ENCODE results near the gene SEPTIN3. TPM values are rescaled to one million over a fixed set of nuclear protein-coding genes. Genes with fewer than 3 reads are reported as not detected.

Gene SEPTIN3
- total and polyA plus RNA-seq, 10 of the 15 experiments (the other 5 are each of a cell fraction or from before 2014, with no cell fraction given), result 0.05 to 3.1 (median 0.87) TPM

DNA sequence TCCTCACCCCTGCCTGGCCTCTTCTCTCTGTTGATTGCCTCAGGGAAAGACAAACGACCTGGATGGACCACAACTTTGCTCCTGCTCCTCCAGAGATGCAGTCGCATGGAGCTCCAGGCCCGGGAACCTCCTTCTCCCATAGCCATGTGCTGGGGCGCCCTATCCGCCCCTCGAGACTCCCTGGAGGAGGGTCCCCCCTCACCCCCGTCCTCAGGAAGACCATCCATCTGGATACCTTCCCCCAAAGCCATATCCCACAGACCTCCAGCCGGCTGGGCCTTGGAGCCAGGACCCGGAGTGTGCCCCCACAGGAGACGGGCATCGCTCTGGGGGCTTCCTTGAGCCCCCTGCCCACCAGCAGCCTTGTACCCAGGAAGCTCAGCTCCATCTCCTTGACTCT, 2.2 kb downstream of the SEPTIN3 start (continued):
- no peak for TF ChIP-seq EP300 (IDR thresholded peaks at IDR 0.05; ENCODE audit: borderline replicate concordance in 1 of 2, control insufficient read depth in 1 of 2, low read depth in 2 of 2, low read length in 2 of 2)
- no peak for TF ChIP-seq RELB (IDR thresholded peaks at IDR 0.05; ENCODE audit: low read depth)
- no peak for TF ChIP-seq SIX5 (IDR thresholded peaks at IDR 0.05; ENCODE audit: low read depth, low read length, severe bottlenecking)
- TF ChIP-seq, protein P1, sequence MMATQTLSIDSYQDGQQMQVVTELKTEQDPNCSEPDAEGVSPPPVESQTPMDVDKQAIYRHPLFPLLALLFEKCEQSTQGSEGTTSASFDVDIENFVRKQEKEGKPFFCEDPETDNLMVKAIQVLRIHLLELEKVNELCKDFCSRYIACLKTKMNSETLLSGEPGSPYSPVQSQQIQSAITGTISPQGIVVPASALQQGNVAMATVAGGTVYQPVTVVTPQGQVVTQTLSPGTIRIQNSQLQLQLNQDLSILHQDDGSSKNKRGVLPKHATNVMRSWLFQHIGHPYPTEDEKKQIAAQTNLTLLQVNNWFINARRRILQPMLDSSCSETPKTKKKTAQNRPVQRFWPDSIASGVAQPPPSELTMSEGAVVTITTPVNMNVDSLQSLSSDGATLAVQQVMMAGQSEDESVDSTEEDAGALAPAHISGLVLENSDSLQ (IDR thresholded peaks at IDR 0.05), result no peak
- no peak for TF ChIP-seq RFX5 (IDR thresholded peaks at IDR 0.05; ENCODE audit: low read depth, low read length)
- no peak for TF ChIP-seq LARP7 (IDR thresholded peaks at IDR 0.05)
- TF ChIP-seq TBL1XR1 (IDR thresholded peaks at IDR 0.05; ENCODE audit: low read depth, low read length), result no peak

DNA sequence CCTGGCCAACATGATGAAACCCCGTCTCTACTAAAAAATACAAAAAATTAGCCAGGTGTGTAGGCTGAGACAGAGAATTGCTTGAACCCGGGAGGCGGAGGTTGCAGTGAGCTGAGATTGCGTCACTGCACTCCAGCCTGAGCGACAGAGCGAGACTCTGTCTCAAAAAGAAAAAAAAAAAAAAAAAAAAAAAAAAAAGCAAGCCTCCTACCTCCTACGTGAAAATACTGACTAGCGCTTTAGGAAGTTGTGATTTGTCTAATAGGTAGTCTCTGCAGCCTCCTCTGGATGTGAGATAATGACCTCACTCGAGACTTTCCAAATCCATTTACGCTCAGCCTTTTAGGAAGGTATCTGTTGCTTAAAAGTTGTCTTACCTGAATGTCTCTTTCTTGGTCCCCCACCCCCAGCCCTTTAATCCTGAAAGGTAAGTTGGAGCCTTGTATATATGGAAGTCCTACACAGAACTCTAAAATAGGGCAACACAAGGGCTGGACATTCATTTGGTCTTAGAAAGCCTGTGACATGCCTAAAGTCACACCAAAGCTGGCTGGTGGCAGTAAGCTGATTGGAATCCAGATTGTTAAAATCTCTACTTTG, 5.5 kb downstream of the SEPTIN3 start:
- Histone ChIP-seq H3K9me3 (replicated peaks; ENCODE audit: control insufficient read depth, insufficient read depth, low read length) (no peaks in the 10 kb centered on the region), H2AFZ (ENCODE audit: control insufficient read depth, low read depth, low read length) (no peak overlapping the region), H3K9ac (ENCODE audit: control insufficient read depth, insufficient read depth, low read length) (no peak overlapping the region), H4K20me1 (ENCODE audit: control insufficient read depth, insufficient read depth) (no peaks in the 10 kb centered on the region), H3K36me3 (ENCODE audit: control insufficient read depth in 2 of 2, insufficient read depth in 2 of 2, low read length in 1 of 2) (no peaks in the 10 kb centered on the region), H3K79me2 (ENCODE audit: control insufficient read depth, insufficient read depth, low read length) (no peaks in the 10 kb centered on the region), H3K4me3 (no peak overlapping the region), H3K4me1 (ENCODE audit: control insufficient read depth, insufficient read depth, low read length) (peaks cover 7% of the 10 kb centered on the region), H3K4me2 (ENCODE audit: control insufficient read depth, insufficient read depth) (no peak overlapping the region), H3K27me3 (replicated peaks in 1 of 2; ENCODE audit: control insufficient read depth in 2 of 2, insufficient read depth in 2 of 2, low read length in 1 of 2) (peaks cover 5 to 12% of the 10 kb centered on the region in 2 experiments), H3K27ac (ENCODE audit: control insufficient read depth, insufficient read depth) (no peak overlapping the region)
- no TSS peak for BruUV-seq (replicated peaks)
- FAIRE-seq (no peak), DNase-seq (ENCODE audit: low read depth, low spot score) (no peak), ATAC-seq (peak; percentile 43)
- 1% methylated on average over 10 of the region's 10 CpGs for WGBS (ENCODE audit: insufficient coverage, insufficient replicate concordance, low lambda C conversion rate, missing lambda C conversion rate)
- ChIA-PET POLR2A (interaction anchor here (0.6 kb wide), 2 partner anchors 73 to 115 kb away, joined by 3 read pairs; no protein-coding TSS in a partner anchor), SMC1A (ENCODE audit: uncharacterized antibody, unreplicated experiment) (no interaction called here), CTCF (interaction anchor here (0.6 kb wide), 1 partner anchor 244 kb away, joined by 3 read pairs; no protein-coding TSS in a partner anchor), RAD21 (ENCODE audit: unreplicated experiment) (no interaction called here)
- TF ChIP-seq ATF2 (IDR thresholded peaks at IDR 0.05; ENCODE audit: low read length), result no peak
- TF ChIP-seq, protein P1 (IDR thresholded peaks at IDR 0.05), result peak; percentile 84
- TF ChIP-seq ATF7 (IDR thresholded peaks at IDR 0.05; ENCODE audit: low read depth), result peak; percentile 75
- peak; percentile 42; the same call in 1 of the 2 replicates for TF ChIP-seq ZNF384 (IDR thresholded peaks at IDR 0.05; ENCODE audit: borderline replicate concordance, low read depth, low read length)
- in situ Hi-C loops (cut with MboI), result no loop called here
- intact Hi-C loops (cut with micrococcal nuclease; ENCODE audit: unreplicated experiment), result no loop called here

Measured in GM12878 (cell line).